HEK293 (cell line): ENCODE data around the gene CA5B.
"Not testable (repeated sequence)": the region's sequence is repeated elsewhere in the genome, so short reads cannot be mapped to it uniquely, and the experiment has no call there.

Experiments
- CTCF ChIA-PET: fragments of 350-600 bp; formaldehyde crosslinking; extraction: SDS; loops from one replicate; lab custom pipeline; 2021; ENCODE audit warnings: antibody characterized with exemption; lab: Yijun Ruan, JAX
- POLR2A ChIA-PET: fragments of 300-600 bp; formaldehyde crosslinking; extraction: SDS; loops from one replicate; lab custom pipeline; 2020; ENCODE audit warnings: antibody characterized with exemption, inconsistent platforms; lab: Yijun Ruan, JAX
- H3K27ac ChIP-seq: fragments of 200-500 bp; sonication (Bioruptor generic); 2 replicates; pipeline ENCODE4 v1.5.1; 2014; ENCODE audit warnings: low read depth, low read length, control low read depth, inconsistent platforms; ENCODE audit errors: extremely low read depth
- H3K36me3 ChIP-seq, 2 experiments: fragments of 200-500 bp in 1 of 2; sonication (Bioruptor generic) in 1 of 2; 1 replicate in 1 of 2; 2 replicates in 1 of 2; pipeline ENCODE4 v1.5.1; 2014 to 2017; ENCODE audit warnings: inconsistent platforms in 2 of 2, low read length in 2 of 2; ENCODE audit not compliant: control insufficient read depth in 2 of 2, insufficient read depth in 1 of 2
- H3K4me1 ChIP-seq: fragments of 200-500 bp; sonication (Bioruptor generic); 2 replicates; pipeline ENCODE4 v1.5.1; 2014; ENCODE audit warnings: mild to moderate bottlenecking, low read length, inconsistent platforms; ENCODE audit not compliant: control insufficient read depth, insufficient read depth
- H3K4me3 ChIP-seq: 2 replicates; pipeline ENCODE4 v1.5.1; 2011; ENCODE audit warnings: low read depth, mild to moderate bottlenecking, control low read depth, low read length, moderate library complexity
- H3K9me3 ChIP-seq: fragments of 200-500 bp; sonication (Bioruptor generic); 2 replicates; pipeline ENCODE4 v1.5.1; 2014; ENCODE audit warnings: low read depth, low read length, inconsistent platforms; ENCODE audit not compliant: control insufficient read depth, insufficient read depth
- KLF9 ChIP-seq: fragments of 450-650 bp; formaldehyde crosslinking; IDR thresholded peaks from 2 replicates; pipeline ENCODE4 v1.5.1; 2016; ENCODE audit warnings: missing biosample characterization, missing genetic modification characterization, low read depth
- SALL2 ChIP-seq: fragments of 450-650 bp; formaldehyde crosslinking; IDR thresholded peaks from 2 replicates; pipeline ENCODE4 v1.5.0; 2017; ENCODE audit warnings: missing biosample characterization, mild to moderate bottlenecking, missing genetic modification characterization, borderline replicate concordance
- ZNF10 ChIP-seq: fragments of 450-650 bp; formaldehyde crosslinking; IDR thresholded peaks from 2 replicates; pipeline ENCODE4 v1.5.1; 2017; ENCODE audit warnings: missing biosample characterization, missing genetic modification characterization
- ZNF155 ChIP-seq: fragments of 450-650 bp; formaldehyde crosslinking; IDR thresholded peaks from 2 replicates; pipeline ENCODE4 v1.5.1; 2016; ENCODE audit warnings: missing biosample characterization, missing genetic modification characterization
- ZNF169 ChIP-seq: fragments of 450-650 bp; formaldehyde crosslinking; IDR thresholded peaks from 2 replicates; pipeline ENCODE4 v1.5.1; 2016; ENCODE audit warnings: missing biosample characterization, missing genetic modification characterization
- ZNF19 ChIP-seq: fragments of 450-650 bp; formaldehyde crosslinking; IDR thresholded peaks from 2 replicates; pipeline ENCODE4; 2016; ENCODE audit warnings: missing biosample characterization, missing genetic modification characterization, low read depth
- ZNF214 ChIP-seq: fragments of 450-650 bp; formaldehyde crosslinking; IDR thresholded peaks from 2 replicates; pipeline ENCODE4 v1.5.1; 2017; ENCODE audit warnings: missing biosample characterization, mild to moderate bottlenecking, missing genetic modification characterization, borderline replicate concordance
- ZNF394 ChIP-seq: fragments of 450-650 bp; formaldehyde crosslinking; IDR thresholded peaks from 2 replicates; pipeline ENCODE4 v1.5.1; 2016; ENCODE audit warnings: missing biosample characterization, missing genetic modification characterization, mild to moderate bottlenecking, moderate library complexity, borderline replicate concordance
- ZNF48 ChIP-seq: fragments of 450-650 bp; formaldehyde crosslinking; IDR thresholded peaks from 2 replicates; pipeline ENCODE4 v1.5.1; 2016; ENCODE audit warnings: missing biosample characterization, missing genetic modification characterization
- ZNF596 ChIP-seq: fragments of 450-650 bp; IDR thresholded peaks from 2 replicates; pipeline ENCODE4 v1.5.0; 2018; ENCODE audit warnings: missing biosample characterization, mild to moderate bottlenecking, missing genetic modification characterization, moderate library complexity
- ZXDB ChIP-seq: fragments of 450-650 bp; formaldehyde crosslinking; IDR thresholded peaks from 2 replicates; pipeline ENCODE4 v1.5.1; 2016; ENCODE audit warnings: missing biosample characterization, missing genetic modification characterization
- TF ChIP-seq, protein P1 (sequence below): fragments of 450-650 bp; formaldehyde crosslinking; IDR thresholded peaks from 2 replicates; pipeline ENCODE4 v1.5.1; 2016; ENCODE audit warnings: missing biosample characterization, missing genetic modification characterization
- TF ChIP-seq, protein P2 (sequence below): fragments of 450-650 bp; formaldehyde crosslinking; IDR thresholded peaks from 2 replicates; pipeline ENCODE4 v1.5.1; 2016; ENCODE audit warnings: missing biosample characterization, missing genetic modification characterization
- TF ChIP-seq, protein P3 (sequence below): fragments of 450-650 bp; formaldehyde crosslinking; IDR thresholded peaks from 2 replicates; pipeline ENCODE4 v1.5.1; 2016; ENCODE audit warnings: missing biosample characterization, missing genetic modification characterization, low read depth

Gene CA5B

DNA sequence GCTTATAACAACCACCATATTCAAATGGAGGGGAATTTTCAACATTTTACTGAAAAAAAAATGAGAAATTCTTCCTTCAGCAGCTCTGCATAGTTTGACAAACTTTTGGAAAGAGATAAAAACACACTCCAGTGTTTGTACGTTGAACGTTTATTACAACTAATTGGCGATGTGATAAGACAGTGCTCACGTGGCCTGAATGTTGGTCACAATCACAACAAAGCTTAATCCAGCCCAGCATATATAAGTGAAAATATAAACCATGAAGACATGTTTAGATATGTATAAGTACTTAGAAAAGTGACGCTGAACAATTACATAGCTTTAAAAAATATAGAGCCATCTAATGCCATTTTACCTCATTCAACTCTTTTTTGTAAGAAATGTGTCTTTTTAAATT is 87.9 kb downstream of the CA5B start (continued):
- TF ChIP-seq ZNF10 (tag by site-specific recombination) (no peak), ZNF214 (tag by site-specific recombination) (no peak), ZNF169 (no peak), SALL2 (tag by site-specific recombination) (no peak)

DNA sequence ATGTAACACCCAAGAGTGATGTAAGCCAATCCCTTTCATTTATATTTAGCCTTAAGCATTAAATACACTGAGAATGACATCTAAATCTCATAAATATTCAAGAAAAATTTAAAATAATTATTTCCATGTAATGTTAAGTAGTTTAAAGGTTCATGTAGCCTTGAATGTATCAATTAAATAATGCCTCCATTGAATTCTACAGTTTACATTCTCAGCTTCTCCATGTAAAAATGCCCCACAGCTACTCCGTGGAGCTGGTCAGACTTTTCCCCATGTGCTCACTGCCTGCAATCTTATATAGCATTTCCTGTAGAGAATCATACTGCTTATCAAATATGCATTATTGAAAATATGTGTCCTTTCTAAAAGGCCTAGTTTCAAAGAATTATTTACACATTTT is 91.1 kb downstream of the CA5B start:
- H3K4me1 ChIP-seq = no peaks in the 10 kb centered on the region
- H3K36me3 ChIP-seq = peaks cover 10 to 36% of the 10 kb centered on the region in 2 experiments; a peak in 2 of 3 replicates
- CTCF ChIA-PET = interaction anchor here (1.6 kb wide), 1 partner anchor 19 kb away, joined by 3 read pairs; no protein-coding TSS in a partner anchor
- POLR2A ChIA-PET = interaction anchor here (1.4 kb wide), 1 partner anchor 26 kb away, joined by 3 read pairs; the partner anchor contains the start of gene AP1S2
- H3K27ac ChIP-seq = no peak overlapping the region
- H3K4me3 ChIP-seq = no peak overlapping the region
- H3K9me3 ChIP-seq = no peaks in the 10 kb centered on the region
- TF ChIP-seq ZNF394 (tag by site-specific recombination) = peak; percentile 63; the same call in 1 of the 2 replicates
- no peak for TF ChIP-seq ZNF48 (tag by site-specific recombination)
- TF ChIP-seq ZNF19 (tag by site-specific recombination) = no peak
- no peak for TF ChIP-seq ZXDB (tag by site-specific recombination)
- TF ChIP-seq, protein P1, sequence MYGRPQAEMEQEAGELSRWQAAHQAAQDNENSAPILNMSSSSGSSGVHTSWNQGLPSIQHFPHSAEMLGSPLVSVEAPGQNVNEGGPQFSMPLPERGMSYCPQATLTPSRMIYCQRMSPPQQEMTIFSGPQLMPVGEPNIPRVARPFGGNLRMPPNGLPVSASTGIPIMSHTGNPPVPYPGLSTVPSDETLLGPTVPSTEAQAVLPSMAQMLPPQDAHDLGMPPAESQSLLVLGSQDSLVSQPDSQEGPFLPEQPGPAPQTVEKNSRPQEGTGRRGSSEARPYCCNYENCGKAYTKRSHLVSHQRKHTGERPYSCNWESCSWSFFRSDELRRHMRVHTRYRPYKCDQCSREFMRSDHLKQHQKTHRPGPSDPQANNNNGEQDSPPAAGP (tag by site-specific recombination) = no peak
- TF ChIP-seq, protein P2, sequence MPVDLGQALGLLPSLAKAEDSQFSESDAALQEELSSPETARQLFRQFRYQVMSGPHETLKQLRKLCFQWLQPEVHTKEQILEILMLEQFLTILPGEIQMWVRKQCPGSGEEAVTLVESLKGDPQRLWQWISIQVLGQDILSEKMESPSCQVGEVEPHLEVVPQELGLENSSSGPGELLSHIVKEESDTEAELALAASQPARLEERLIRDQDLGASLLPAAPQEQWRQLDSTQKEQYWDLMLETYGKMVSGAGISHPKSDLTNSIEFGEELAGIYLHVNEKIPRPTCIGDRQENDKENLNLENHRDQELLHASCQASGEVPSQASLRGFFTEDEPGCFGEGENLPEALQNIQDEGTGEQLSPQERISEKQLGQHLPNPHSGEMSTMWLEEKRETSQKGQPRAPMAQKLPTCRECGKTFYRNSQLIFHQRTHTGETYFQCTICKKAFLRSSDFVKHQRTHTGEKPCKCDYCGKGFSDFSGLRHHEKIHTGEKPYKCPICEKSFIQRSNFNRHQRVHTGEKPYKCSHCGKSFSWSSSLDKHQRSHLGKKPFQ (tag by site-specific recombination) = no peak
- TF ChIP-seq, all 188 proteins: peak for 1

DNA sequence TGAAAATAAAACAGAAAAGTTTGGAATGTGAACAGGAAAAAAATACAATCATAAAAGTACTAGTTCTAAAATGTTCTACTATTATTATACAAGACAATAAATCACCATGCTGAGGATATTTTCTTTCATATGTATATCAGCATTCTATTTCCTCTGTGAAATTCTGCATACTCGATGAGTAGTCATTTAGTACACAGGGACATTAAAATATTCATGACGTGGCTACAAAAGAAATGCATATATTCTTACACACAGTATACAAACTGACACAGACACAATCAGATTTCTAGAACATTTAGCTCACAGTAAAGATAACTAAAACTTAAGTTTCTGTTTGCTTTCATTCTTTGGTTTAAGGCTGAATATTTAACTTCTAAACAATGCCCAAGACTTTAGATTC is 93.3 kb downstream of the CA5B start:
- not testable (repeated sequence) for H3K9me3 ChIP-seq

DNA sequence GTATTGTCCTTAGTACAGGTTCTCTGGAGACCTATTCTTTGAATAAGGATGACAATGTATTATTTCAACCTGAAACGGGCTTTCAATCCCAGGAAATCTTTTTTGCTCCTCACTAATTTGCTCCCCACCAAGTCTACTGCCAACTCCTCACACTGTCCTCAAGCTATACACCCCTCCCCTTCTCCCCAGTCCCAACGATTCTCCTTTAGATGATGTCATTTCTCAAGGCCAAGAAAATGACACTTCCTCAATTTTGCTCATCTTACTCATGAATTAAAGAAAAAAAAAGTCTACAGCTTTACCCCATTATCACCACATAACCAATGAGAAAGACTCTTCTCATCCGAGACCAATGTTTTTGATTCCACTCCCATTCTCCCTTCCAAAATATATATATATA is 96.0 kb downstream of the CA5B start:
- ChIA-PET CTCF (no interaction called here), POLR2A (no interaction called here)
- H3K4me1 ChIP-seq = peaks cover 6% of the 10 kb centered on the region
- no peaks in the 10 kb centered on the region for H3K9me3 ChIP-seq
- TF ChIP-seq ZNF155 (tag by site-specific recombination) (no peak), ZNF596 (no peak), KLF9 (no peak)
- TF ChIP-seq, protein P3, sequence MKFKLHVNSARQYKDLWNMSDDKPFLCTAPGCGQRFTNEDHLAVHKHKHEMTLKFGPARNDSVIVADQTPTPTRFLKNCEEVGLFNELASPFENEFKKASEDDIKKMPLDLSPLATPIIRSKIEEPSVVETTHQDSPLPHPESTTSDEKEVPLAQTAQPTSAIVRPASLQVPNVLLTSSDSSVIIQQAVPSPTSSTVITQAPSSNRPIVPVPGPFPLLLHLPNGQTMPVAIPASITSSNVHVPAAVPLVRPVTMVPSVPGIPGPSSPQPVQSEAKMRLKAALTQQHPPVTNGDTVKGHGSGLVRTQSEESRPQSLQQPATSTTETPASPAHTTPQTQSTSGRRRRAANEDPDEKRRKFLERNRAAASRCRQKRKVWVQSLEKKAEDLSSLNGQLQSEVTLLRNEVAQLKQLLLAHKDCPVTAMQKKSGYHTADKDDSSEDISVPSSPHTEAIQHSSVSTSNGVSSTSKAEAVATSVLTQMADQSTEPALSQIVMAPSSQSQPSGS (tag by site-specific recombination) = peak; percentile 87
- no peak overlapping the region for H3K27ac ChIP-seq
- peaks cover 3 to 32% of the 10 kb centered on the region in 2 experiments for H3K36me3 ChIP-seq
- H3K4me3 ChIP-seq = no peak overlapping the region

More for the DNA sequence above, 93.3 kb downstream of the CA5B start:
- POLR2A ChIA-PET, H3K4me1 ChIP-seq, CTCF ChIA-PET, H3K27ac ChIP-seq, H3K4me3 ChIP-seq: not testable (repeated sequence)
- peaks cover 8 to 33% of the 10 kb centered on the region in 2 experiments for H3K36me3 ChIP-seq
